ENCODE measurements around the gene OR2A2. TPM values are rescaled to one million over a fixed set of nuclear protein-coding genes. Genes with fewer than 3 reads are reported as not detected.
A peak's percentile ranks its signal among the peaks of the same experiment; 100 is the strongest.
"Not testable (repeated sequence)": the region's sequence is repeated elsewhere in the genome, so short reads cannot be mapped to it uniquely, and the experiment has no call there.

OR2A2 gene, protein sequence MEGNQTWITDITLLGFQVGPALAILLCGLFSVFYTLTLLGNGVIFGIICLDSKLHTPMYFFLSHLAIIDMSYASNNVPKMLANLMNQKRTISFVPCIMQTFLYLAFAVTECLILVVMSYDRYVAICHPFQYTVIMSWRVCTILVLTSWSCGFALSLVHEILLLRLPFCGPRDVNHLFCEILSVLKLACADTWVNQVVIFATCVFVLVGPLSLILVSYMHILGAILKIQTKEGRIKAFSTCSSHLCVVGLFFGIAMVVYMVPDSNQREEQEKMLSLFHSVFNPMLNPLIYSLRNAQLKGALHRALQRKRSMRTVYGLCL
- not detected in 2 replicates for total RNA-seq

DNA sequence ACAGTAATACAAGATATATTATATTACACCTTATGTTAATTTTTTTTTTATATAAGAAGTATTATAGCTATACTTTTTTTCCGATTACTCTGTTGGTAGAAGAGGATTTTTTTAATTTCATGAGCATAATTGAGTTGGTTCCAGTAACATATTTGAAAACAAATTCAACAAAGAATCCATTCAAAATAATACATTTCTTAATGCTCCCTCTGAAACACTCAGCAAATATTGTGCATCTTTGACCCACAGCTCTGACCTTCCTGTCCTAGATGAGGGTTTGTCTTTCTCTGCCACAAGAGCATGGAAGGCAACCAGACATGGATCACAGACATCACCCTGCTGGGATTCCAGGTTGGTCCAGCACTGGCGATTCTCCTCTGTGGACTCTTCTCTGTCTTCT lies at the start of gene OR2A2:
Gene OR2A2 (plus strand): TSS at position 301 of the 400 bp plus-strand sequence. CDS start 0 bp downstream, at position 301.
- no peak for DNase-seq (ENCODE audit: extremely low read depth, low read depth, low spot score)

DNA sequence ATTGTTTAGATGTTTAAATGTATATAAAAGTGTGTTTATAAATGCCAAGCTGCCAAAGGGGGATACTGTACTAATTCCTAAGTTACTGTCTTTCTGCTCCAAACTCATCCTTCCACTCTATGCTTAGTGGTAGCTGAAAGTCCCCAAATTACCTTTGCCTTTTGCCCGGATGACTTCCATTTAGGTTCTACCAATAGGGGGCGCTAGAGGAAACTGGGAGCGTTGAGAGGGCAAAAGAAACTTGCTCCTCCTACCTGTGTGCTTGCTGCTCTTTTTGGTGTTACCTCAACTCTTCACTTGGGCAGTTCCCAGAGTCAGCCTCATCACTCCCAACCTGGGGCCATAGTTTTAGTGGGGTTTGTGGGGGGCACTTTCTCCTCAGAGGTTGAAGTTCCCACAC lies 45.7 kb upstream of the OR2A2 start:
- DNase-seq (ENCODE audit: extremely low read depth, low read depth, low spot score): no peak

DNA sequence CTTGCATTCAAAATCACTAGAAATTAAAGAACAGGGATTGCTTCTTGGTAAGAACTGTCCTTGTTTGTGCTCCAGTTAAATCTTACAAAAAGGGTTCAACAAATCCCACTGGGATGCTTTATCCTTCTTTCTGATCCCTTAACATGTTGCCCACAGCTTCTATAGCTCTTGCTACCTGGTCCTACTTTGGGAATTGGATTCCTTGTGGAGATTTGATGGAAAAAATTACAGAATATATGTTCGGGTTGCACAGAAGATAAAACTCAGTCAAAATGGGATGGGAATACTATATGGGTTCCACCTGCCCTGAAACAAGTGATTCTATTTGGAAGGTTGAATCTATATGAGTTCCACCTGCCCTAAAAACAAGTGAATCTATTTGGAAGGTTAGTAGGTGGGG lies 39.9 kb upstream of the OR2A2 start, which contains the start of gene OR2A25:
Gene OR2A25 (plus strand): TSS at position 301 of the 400 bp plus-strand sequence. CDS start 4,409 bp downstream, outside the sequence.
- no peak for DNase-seq (ENCODE audit: extremely low read depth, low read depth, low spot score)

GRCh38 chr7:144069953-144070352 lies 39.4 kb upstream of the OR2A2 start:
- DNase-seq (ENCODE audit: extremely low read depth, low read depth, low spot score): no peak

- no peak for DNase-seq (ENCODE audit: extremely low read depth, low read depth, low spot score)
Observed at GRCh38 chr7:144074374-144074773, 35.0 kb upstream of the OR2A2 start.

GRCh38 chr7:144085978-144086377 lies 23.4 kb upstream of the OR2A2 start, which contains the start of gene OR2A12:
Gene OR2A12, plus strand, starts transcription at chr7:144086278. Its CDS starts 8,830 bp downstream, at chr7:144095108.
- no peak for DNase-seq (ENCODE audit: extremely low read depth, low read depth, low spot score)

GRCh38 chr7:144086730-144087129 lies 22.7 kb upstream of the OR2A2 start:
- no peak for DNase-seq (ENCODE audit: extremely low read depth, low read depth, low spot score)

DNA sequence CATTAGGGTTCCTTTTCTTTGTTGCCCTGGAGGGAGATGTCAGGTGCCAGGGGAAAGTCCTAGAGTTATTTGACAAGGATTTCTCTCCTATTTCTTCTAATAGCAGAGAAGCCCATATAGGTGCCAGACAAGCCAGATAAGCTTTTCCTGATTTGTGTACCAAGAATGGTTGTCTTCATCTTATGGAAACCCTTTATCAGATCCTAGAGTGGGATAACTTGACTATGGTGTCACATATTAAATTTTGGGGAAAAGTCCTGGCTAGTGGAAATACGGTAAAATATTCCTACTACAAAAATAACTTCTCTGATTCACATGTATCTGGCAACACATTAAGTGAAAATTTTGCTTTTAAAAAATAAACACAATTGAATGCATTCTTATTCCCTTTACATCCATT lies 22.2 kb upstream of the OR2A2 start:
- DNase-seq (ENCODE audit: extremely low read depth, low read depth, low spot score): no peak

DNA sequence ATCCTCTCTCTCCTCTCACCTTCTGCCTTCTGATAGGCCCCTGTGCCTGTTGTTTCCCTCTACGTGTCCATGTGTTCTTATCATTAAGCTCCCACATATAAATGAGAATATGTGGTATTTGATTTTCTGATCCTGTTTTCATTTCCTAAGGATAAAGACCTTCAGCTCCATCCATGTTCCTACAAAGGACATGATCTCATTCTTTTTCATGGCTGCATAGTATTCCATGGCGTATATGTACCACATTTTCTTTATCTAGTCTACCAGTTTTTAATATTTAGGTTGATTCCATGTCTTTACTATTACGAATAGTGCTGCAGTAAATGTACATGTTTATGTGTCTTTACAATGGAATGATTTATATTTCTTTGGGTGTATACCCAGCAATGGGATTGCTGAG lies 18.7 kb upstream of the OR2A2 start:
- DNase-seq (ENCODE audit: extremely low read depth, low read depth, low spot score): no peak

DNA sequence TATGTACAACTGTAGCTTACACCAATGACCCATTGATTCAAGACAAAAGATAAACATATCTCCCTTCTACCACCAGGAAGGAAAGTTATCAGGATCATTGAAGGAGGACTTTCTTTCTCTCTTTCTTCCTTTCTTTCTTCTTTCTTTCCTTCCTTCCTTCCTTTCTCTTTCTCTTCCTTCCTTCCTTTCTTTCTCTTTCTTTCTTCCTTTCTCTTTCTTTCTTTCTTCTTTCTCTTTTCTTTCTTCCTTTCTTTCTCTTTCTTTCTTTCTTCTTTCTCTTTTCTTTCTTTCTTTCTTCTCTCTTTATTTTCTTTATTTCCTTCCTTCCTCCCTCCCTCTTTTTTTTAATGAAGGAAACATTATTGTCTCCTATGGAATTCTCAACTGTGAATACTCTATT lies 10.6 kb upstream of the OR2A2 start:
- no peak for DNase-seq (ENCODE audit: extremely low read depth, low read depth, low spot score)

- no peak for DNase-seq (ENCODE audit: extremely low read depth, low read depth, low spot score)
Observed at GRCh38 chr7:144100607-144101006, 8.8 kb upstream of the OR2A2 start.

GRCh38 chr7:144102041-144102440 lies 7.3 kb upstream of the OR2A2 start:
- no peak for DNase-seq (ENCODE audit: extremely low read depth, low read depth, low spot score)

GRCh38 chr7:144105211-144105610 lies 4.2 kb upstream of the OR2A2 start:
- DNase-seq (ENCODE audit: extremely low read depth, low read depth, low spot score): no peak

DNA sequence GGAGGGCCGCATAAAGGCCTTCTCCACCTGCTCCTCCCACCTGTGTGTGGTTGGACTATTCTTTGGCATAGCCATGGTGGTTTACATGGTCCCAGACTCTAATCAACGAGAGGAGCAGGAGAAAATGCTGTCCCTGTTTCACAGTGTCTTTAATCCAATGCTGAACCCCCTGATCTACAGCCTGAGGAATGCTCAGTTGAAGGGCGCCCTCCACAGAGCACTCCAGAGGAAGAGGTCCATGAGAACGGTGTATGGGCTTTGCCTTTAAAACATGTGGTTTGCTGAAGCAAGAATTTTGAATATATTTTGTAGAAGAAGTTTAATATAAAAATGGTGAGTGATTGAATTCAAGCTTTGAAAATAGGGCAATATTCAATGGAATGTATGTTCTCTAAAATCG lies 889 bp downstream of the OR2A2 start:
- no peak for DNase-seq (ENCODE audit: extremely low read depth, low read depth, low spot score)

DNA sequence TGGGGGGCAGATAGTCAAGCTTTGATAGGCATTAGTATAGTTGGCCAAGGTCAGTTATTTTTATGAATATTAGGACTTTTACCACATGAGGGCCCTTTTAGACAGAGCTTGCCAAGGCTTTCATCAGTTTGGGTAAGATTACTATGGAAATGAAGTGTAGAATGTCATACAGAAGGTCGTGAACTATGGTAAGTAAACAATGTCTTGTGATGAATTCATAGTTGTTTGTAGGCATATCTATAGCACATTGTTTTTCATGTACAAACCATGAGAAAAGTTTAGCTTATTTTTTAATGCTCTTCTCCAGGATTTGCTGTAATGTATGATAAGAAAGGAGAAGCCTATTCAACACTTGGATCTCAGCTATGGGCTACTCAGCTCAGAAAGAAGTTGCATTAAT lies 4.3 kb downstream of the OR2A2 start:
- no peak for DNase-seq (ENCODE audit: extremely low read depth, low read depth, low spot score)

- DNase-seq (ENCODE audit: extremely low read depth, low read depth, low spot score): no peak
Observed at GRCh38 chr7:144118341-144118740, 9.0 kb downstream of the OR2A2 start.

- no peak for DNase-seq (ENCODE audit: extremely low read depth, low read depth, low spot score)
Observed at GRCh38 chr7:144122876-144123275, 13.5 kb downstream of the OR2A2 start, which contains the start of gene OR2A14. Gene OR2A14, plus strand, starts transcription at chr7:144123176. Its CDS starts 5,937 bp downstream, at chr7:144129113.

DNA sequence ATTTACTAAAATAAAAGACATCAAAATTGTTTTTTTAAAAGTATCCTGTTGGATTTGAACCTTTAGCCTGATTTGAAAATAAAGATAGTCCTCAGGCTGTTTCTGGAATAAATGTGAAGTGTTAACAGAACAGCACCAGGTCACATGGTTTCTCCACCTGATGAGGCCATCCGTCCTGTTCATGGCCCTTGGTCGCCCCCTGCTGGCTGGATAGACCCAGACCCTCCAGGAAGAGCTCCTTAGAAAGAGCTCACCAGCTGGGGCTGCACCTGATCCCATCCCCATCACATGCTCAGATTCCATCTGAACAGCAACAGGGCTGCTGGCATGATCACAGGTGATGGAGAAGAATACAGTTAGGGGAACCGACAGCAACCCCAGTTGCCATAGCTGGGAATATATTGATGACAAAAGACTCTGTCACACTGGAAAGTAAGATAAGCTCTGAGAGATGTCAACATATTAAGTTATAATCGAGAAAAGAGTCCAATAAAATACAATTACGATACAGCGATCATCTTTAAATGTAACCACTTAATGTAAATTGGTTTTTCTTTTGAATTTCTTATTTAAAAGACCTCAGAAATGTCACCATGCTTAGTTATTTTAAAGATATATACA lies 18.4 kb downstream of the OR2A2 start:
- peak; percentile 37 for DNase-seq (ENCODE audit: extremely low read depth, low read depth, low spot score)

DNA sequence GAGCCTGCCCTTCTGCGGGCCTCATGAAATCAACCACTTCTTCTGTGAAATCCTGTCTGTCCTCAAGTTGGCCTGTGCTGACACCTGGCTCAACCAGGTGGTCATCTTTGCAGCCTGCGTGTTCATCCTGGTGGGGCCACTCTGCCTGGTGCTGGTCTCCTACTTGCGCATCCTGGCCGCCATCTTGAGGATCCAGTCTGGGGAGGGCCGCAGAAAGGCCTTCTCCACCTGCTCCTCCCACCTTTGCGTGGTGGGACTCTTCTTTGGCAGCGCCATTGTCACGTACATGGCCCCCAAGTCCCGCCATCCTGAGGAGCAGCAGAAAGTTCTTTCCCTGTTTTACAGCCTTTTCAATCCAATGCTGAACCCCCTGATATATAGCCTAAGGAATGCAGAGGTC lies 20.2 kb downstream of the OR2A2 start:
- DNase-seq (ENCODE audit: extremely low read depth, low read depth, low spot score): not testable (repeated sequence)

DNA sequence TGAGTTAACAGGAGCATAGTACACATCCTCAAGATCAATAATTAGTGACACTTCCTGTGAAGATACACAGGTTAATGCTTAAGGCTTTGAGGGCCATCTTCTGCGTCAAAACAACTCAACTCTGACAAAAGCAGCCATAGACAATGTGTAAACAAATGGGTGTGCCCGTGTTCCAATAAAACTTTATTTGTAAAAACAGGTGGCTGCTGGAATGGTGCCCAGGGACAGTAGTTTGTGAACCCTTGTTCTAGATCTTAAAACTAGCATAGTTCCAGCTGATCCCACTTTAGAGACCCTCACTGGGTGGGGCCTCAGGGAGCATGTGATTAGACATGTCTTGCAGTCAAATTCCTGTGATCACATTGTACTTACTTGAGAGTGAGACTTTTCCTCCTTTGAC lies 21.3 kb downstream of the OR2A2 start:
- DNase-seq (ENCODE audit: extremely low read depth, low read depth, low spot score): no peak

DNA sequence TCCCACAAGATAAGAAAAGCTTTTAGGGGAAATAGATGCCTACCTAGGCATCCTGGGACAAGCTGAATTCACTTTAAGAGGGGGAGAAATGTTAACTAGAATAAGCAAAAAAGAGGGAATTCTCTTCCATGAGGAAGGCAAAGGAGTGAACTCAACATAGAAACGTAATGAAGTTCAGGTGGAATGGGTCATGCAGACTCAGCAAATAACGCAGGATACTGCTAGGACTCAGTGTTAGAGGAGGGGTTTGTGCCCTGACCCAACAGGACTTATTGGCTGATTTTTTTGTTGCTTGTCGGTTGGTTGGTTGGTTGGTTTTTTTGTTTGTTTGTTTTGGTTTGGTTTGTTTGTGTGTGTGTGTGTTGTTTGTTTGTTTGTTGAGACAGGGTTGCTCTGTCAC lies 22.9 kb downstream of the OR2A2 start:
- no peak for DNase-seq (ENCODE audit: extremely low read depth, low read depth, low spot score)

DNA sequence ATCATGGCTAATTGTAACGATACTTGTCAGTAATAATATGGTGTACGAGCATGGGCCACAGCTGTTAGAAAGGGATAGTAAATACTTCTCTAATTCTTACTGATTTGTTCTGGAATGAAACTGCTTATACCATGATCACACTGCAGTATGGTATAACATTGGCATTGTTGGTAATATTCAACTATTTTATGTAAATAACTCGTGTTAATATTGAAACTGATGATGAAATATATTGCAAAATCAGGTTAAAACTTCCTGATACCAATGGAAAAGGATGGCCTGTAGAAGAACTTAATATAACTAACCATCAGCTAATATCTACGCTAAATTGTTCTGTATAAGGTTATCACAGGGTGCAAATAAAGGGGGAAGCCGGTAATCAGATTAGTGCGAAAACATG lies 23.9 kb downstream of the OR2A2 start:
- DNase-seq (ENCODE audit: extremely low read depth, low read depth, low spot score): no peak

Measured in glomerular endothelial cell (primary cell).